Measurements from ENCODE around the gene TRPT1.
A peak's percentile ranks its signal among the peaks of the same experiment; 100 is the strongest.

Gene TRPT1

DNA sequence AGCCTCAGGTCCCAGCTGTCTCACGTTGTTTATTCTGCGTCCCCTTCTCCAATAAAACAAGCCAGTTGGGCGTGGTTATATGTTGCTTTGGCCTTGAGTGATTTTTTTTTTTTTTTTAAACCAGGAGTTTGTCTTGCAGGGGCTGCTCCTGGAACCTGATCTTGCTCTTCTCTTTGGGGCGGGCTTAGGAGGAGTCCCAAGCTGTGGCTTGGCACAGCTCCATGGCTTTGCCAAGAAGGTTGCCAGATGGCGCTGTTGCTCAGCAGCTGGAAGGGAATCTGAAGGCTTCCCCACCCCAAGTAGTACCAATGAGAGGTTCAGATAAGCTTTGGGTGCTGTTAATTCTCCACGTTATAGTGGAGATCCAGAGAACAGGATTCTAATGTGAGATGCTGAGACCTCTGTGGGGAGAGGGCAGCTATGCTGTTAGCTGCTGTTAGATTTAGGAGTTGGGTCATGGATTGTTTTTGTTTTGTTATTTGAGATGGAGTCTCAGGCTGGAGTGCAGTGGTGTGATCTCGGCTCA is 21.5 kb downstream of the TRPT1 start:
- H3K4me3 ChIP-seq (ENCODE audit: low read depth, low read length), result no peak overlapping the region
- TF ChIP-seq, protein P1, sequence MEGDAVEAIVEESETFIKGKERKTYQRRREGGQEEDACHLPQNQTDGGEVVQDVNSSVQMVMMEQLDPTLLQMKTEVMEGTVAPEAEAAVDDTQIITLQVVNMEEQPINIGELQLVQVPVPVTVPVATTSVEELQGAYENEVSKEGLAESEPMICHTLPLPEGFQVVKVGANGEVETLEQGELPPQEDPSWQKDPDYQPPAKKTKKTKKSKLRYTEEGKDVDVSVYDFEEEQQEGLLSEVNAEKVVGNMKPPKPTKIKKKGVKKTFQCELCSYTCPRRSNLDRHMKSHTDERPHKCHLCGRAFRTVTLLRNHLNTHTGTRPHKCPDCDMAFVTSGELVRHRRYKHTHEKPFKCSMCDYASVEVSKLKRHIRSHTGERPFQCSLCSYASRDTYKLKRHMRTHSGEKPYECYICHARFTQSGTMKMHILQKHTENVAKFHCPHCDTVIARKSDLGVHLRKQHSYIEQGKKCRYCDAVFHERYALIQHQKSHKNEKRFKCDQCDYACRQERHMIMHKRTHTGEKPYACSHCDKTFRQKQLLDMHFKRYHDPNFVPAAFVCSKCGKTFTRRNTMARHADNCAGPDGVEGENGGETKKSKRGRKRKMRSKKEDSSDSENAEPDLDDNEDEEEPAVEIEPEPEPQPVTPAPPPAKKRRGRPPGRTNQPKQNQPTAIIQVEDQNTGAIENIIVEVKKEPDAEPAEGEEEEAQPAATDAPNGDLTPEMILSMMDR (conservative IDR thresholded peaks at IDR 0.05; ENCODE audit: low read depth, low read length), result peak; percentile 83
- DNase-seq (ENCODE audit: low read depth), result peak; percentile 99

DNA sequence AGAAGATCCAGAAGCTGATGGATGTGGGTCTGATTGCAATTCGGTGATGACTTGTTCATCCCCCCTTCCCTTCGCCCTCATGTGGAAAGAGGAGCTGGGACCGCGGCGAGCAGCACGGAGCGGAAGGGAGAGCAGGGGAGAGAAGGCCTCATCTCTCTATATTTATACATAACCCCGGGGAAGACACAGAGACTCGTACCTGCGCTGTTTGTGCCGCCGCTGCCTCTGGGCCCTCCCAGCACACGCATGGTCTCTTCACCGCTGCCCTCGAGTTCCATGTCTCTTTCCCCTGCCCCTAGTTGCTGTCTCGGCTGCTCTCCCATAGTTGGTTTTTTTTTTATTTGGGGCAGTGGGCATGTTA is 21.9 kb downstream of the TRPT1 start:
- DNase-seq (ENCODE audit: low read depth), result no peak
- H3K4me3 ChIP-seq (ENCODE audit: low read depth, low read length), result no peak overlapping the region
- TF ChIP-seq, protein P1 (conservative IDR thresholded peaks at IDR 0.05; ENCODE audit: low read depth, low read length), result no peak

DNA sequence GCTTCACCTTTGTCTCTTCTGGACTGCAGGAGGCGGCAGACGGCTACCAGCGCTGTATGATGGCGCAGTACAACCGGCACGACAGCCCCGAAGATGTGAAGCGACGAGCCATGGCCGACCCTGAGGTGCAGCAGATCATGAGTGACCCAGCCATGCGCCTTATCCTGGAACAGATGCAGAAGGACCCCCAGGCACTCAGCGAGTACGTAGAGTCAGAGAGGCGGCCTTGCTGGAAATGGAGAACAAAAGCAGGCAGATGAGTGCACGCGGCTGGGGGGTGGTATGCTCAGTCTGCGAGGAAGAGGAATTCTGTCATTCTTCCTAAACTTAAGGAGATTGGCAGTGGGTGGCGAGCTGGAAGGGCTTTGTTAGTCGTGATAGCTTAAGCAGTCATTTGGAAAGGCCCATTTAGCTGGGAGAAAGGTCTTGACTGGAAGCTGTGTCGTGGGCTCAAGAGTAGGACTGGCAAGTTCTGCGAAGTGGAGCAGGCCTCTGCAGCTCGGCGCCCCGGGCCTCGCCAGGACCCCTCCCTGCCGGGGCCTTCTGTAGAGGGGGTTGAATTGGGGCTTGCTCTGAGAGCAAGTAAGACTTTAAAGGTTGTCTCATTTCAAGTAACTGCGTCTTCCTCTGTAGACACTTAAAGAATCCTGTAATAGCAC is 22.4 kb downstream of the TRPT1 start:
- no peak overlapping the region for H3K4me3 ChIP-seq (ENCODE audit: low read depth, low read length)
- TF ChIP-seq, protein P1 (conservative IDR thresholded peaks at IDR 0.05; ENCODE audit: low read depth, low read length), result no peak
- no peak for DNase-seq (ENCODE audit: low read depth)

DNA sequence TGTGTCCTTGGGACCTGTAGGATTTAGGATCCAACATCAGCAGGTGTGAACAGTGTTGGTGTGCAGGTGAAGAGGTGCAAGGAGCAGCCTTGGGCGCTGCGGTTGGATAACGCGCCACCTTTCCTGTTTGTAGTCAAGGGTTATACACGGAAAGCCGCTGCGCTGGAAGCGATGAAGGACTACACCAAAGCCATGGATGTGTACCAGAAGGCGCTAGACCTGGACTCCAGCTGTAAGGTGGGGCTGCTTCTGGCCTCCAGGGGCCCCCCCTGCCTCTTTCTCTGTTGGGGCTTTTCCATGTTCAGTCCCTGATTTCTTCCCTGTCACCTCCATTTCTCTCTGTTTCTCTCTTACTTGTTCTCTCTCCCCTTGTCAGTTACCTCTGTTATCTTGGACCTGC is 23.0 kb downstream of the TRPT1 start:
- TF ChIP-seq, protein P1 (conservative IDR thresholded peaks at IDR 0.05; ENCODE audit: low read depth, low read length), result no peak
- H3K4me3 ChIP-seq (ENCODE audit: low read depth, low read length), result no peak overlapping the region
- DNase-seq (ENCODE audit: low read depth), result no peak

DNA sequence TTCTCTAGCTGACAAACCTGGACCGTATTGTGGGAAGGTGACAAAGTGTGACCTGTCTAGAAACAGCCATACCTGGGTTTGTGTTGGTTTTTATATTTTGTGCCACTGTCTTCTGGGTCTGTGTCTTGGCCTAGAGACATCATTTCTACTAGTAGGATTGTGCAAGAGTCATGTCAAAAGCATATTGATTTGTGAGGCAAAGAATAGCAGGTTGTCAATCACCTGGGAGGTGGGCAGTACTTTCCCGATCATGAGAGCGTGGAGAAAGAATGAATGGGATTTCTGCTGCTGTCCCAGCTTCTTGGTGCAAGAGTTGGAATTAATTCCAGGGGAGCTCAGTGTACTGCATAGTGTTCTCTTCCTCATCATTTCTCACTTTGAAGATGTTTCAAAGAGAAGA is 24.4 kb downstream of the TRPT1 start:
- H3K4me3 ChIP-seq (ENCODE audit: low read depth, low read length), result no peak overlapping the region
- TF ChIP-seq, protein P1 (conservative IDR thresholded peaks at IDR 0.05; ENCODE audit: low read depth, low read length), result no peak

DNA sequence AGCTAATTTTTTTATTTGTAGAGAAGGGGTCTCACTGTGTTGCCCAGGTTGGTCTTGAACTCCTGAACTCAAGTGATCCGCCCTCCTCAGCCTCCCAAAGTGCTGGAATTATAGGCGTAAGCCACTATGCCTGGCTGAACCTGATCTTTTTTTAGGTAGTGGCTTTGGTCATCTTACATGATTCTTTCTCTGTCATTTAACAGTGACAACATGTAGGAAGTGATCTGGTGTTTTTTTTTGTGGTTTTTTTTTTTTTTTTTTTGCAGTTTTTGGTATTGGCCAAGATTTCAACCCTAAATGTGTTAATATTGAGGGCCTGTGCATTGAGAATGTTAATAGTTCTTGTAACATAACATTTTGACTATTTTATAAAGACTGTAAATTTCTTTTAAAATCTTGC is 27.5 kb downstream of the TRPT1 start:
- DNase-seq (ENCODE audit: low read depth), result no peak
- no peak overlapping the region for H3K4me3 ChIP-seq (ENCODE audit: low read depth, low read length)
- TF ChIP-seq, protein P1 (conservative IDR thresholded peaks at IDR 0.05; ENCODE audit: low read depth, low read length), result no peak

More for the DNA sequence above, 24.4 kb downstream of the TRPT1 start:
- no peak for DNase-seq (ENCODE audit: low read depth)

DNA sequence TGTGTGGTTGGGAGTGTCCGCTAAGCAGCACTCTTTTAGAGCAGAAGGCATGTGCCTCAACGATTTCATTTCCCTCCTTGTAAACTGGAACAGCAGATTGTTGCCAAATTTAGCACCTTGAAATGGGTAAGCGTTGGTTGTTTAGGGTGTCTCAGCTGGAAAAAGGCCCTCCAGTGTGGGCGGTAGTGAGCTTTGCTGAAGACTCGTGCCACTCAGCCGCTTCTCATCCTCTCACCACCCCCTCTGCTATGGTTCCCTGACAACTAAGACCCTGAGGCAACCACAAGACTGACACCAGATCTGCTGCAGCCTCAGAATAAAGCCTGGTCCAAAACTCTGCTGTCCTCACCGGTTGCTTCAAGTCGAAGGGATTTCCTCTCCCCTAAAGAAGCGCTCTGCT is 29.4 kb downstream of the TRPT1 start:
- DNase-seq (ENCODE audit: low read depth), result no peak
- TF ChIP-seq, protein P1 (conservative IDR thresholded peaks at IDR 0.05; ENCODE audit: low read depth, low read length), result no peak
- no peak overlapping the region for H3K4me3 ChIP-seq (ENCODE audit: low read depth, low read length)
